ENCODE data around the gene ABTB1.

The ABTB1 gene

GRCh38 chr3:127666676-127667075 lies 6.1 kb upstream of the ABTB1 start:
- no peak for DNase-seq (ENCODE audit: low read depth in 2 of 2)

DNA sequence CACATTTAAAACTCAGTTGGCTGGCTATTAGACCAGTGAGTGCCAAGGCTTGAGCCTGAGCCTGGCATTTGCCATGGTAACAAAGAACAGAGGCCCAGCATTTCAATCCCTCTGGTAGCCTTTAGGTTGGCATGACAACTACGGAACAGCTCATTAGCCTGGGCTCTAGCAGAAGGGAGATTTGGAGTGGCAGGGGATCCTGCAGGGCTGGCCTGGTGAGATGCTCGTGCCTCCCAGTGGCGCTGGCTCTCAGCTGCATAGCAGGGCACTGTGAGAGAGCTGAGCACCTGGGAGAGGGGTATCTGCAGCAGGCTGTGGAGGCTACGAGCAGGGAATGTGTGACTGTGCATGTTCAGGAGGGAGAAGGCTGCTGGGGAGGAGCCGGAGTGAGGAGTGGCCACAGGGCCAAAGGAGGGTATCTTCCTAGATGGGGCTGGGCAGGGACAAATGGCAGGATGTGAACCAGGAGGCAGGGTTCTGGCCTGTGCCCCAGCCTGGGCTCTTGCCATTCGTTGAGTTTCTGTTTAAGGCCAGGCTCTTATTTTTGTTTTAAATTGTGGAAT lies 5.6 kb upstream of the ABTB1 start:
- H3K4me3 ChIP-seq (replicated peaks in 1 of 2; ENCODE audit: low read depth in 2 of 2, low read length in 2 of 2) = no peak overlapping the region
- TF ChIP-seq CTCF (IDR thresholded peaks at IDR 0.05; ENCODE audit: low read depth, low read length) = no peak
- no peak for DNase-seq (ENCODE audit: low read depth in 2 of 2)

More at GRCh38 chr3:127666676-127667075, 6.1 kb upstream of the ABTB1 start:
- no peak overlapping the region for H3K4me3 ChIP-seq (replicated peaks in 1 of 2; ENCODE audit: low read depth in 2 of 2, low read length in 2 of 2)
- no peak for TF ChIP-seq CTCF (IDR thresholded peaks at IDR 0.05; ENCODE audit: low read depth, low read length)

DNA sequence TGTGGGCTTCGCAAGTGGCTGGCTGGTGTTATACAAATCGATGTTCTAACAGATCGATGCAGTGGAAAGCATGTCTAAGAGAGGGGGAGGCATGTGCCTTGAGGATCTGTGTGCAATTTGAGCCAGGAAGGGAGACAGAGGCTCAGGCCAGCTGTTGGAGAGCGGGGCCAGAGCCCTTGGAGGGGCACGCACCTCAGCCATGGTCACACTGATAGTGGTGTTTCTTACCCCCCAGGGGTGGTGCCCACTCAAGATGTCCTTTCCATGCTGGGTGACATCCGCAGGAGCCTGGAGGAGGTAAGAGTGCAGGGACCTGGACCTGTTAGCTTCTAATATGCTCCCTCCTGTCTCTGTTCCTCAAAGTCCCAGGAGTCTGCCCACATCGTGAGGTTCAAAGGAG lies 3.8 kb upstream of the ABTB1 start:
- H3K4me3 ChIP-seq (replicated peaks in 1 of 2; ENCODE audit: low read depth in 2 of 2, low read length in 2 of 2) = no peak overlapping the region
- no peak for DNase-seq (ENCODE audit: low read depth in 2 of 2)
- TF ChIP-seq CTCF (IDR thresholded peaks at IDR 0.05; ENCODE audit: low read depth, low read length) = no peak

- no peak for TF ChIP-seq CTCF (IDR thresholded peaks at IDR 0.05; ENCODE audit: low read depth, low read length)
- no peak for DNase-seq (ENCODE audit: low read depth in 2 of 2)
- no peak overlapping the region for H3K4me3 ChIP-seq (replicated peaks in 1 of 2; ENCODE audit: low read depth in 2 of 2, low read length in 2 of 2)
Measured at GRCh38 chr3:127669541-127670228, 3.1 kb upstream of the ABTB1 start.

DNA sequence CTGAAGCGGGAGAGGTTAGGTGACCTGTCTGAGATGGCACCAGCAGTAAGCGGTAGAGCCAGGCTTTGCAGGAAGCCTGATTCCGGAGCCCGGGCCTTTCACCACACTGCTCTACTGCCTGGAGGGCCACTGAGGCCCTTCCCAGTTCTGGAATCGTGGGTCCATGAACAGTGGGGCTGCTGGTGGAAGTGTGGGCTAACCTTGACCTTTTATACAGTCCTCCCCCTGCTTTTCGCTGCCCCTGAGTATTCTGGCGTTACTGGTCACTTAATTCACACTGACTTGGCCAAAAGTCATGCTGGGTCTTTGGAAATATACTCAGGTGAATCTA lies 2.6 kb upstream of the ABTB1 start:
- DNase-seq (ENCODE audit: low read depth in 2 of 2) = no peak
- no peak for TF ChIP-seq CTCF (IDR thresholded peaks at IDR 0.05; ENCODE audit: low read depth, low read length)
- H3K4me3 ChIP-seq (replicated peaks in 1 of 2; ENCODE audit: low read depth in 2 of 2, low read length in 2 of 2) = no peak overlapping the region

GRCh38 chr3:127670761-127671522 lies 1.8 kb upstream of the ABTB1 start:
- no peak overlapping the region for H3K4me3 ChIP-seq (replicated peaks in 1 of 2; ENCODE audit: low read depth in 2 of 2, low read length in 2 of 2)
- no peak for DNase-seq (ENCODE audit: low read depth in 2 of 2)
- TF ChIP-seq CTCF (IDR thresholded peaks at IDR 0.05; ENCODE audit: low read depth, low read length) = no peak

Measured in cardiac fibroblast (primary cell).